Effector memory CD4-positive, alpha-beta T cell (primary cell): ENCODE measurements around the gene RNF225.
A peak's percentile ranks its signal among the peaks of the same experiment; 100 is the strongest.
"Not testable (repeated sequence)": the region's sequence is repeated elsewhere in the genome, so short reads cannot be mapped to it uniquely, and the experiment has no call there.

Source experiments
- DNase-seq, 3 donors: peaks; one replicate each; pipeline ENCODE4 v3.0.0-alpha.2; 2020
- H3K27ac ChIP-seq: 2 replicates; pipeline ENCODE4 v1.7.0; 2013; ENCODE audit warnings: mild to moderate bottlenecking, low read length, moderate library complexity; ENCODE audit not compliant: insufficient read depth, poor library complexity, severe bottlenecking
- H3K27me3 ChIP-seq: replicated peaks from 2 replicates; pipeline ENCODE4 v1.7.0; 2013; ENCODE audit warnings: mild to moderate bottlenecking, low read length; ENCODE audit not compliant: insufficient read depth, control insufficient read depth, poor library complexity, severe bottlenecking
- H3K36me3 ChIP-seq: 2 replicates; pipeline ENCODE4 v1.7.0; 2013; ENCODE audit warnings: mild to moderate bottlenecking, low read length, moderate library complexity; ENCODE audit not compliant: control insufficient read depth, insufficient read depth
- H3K4me1 ChIP-seq: 2 replicates; pipeline ENCODE4 v1.7.0; 2013; ENCODE audit warnings: low read length, mild to moderate bottlenecking; ENCODE audit not compliant: control insufficient read depth, insufficient read depth, poor library complexity, severe bottlenecking
- H3K4me3 ChIP-seq: 2 replicates; pipeline ENCODE4 v1.7.0; 2013; ENCODE audit warnings: low read length, low read depth, mild to moderate bottlenecking; ENCODE audit not compliant: insufficient read depth, poor library complexity, severe bottlenecking
- H3K9me3 ChIP-seq: 2 replicates; pipeline ENCODE4 v1.7.0; 2013; ENCODE audit warnings: mild to moderate bottlenecking, low read length, moderate library complexity; ENCODE audit not compliant: control insufficient read depth

The RNF225 gene

DNA sequence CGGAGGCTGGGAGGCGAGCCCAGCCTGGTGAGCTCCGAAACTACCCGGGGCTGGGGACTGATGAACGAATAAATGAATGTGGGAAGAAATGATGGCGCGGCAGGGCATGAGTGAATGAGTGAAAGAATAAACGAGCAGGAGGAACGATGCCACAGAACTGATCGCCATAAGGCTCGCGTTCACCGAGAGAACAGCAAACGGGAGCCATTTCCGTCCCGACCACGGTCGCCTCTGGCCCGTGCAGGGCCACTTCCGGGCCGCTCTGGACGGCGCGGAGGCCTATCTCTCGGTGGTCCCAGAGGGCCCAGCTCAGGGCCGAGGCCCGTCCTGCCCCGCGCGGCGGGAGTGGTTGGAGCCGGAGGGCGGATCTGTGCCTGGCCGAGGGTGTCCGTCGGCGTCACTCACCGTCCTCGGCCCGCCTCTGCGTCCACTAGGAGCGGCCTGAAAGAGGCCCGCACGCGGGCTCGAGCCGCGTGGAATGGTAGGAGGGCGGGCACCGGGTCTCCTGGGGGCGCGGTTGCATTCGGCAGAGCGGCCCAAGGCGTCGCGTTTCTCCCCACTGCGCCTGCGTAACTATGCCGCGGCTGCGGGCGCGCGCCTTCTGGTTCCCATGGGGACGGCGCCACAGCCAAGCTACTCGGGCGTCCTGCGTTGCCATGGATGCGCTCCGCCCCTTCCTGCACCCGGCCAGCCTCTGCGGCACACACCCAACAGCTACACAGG lies 33.0 kb upstream of the RNF225 start, which contains the start of gene ZNF497:
Gene ZNF497, minus strand, starts transcription at position 480 of the 723 bp plus-strand sequence. CDS start 5,116 bp downstream, outside the sequence.
- Histone ChIP-seq H3K9me3 (no peaks in the 10 kb centered on the region), H3K27me3 (no peaks in the 10 kb centered on the region), H3K27ac (peak within 1 kb of the TSS; percentile 69), H3K4me3 (peak within 1 kb of the TSS; percentile 61), H3K4me1 (peaks cover 12% of the 10 kb centered on the region), H3K36me3 (no peaks in the 10 kb centered on the region)
- peak; percentile 89 to 93 (median 89) for DNase-seq

- Histone ChIP-seq H3K27ac (no peak overlapping the region), H3K4me1 (peaks cover 12% of the 10 kb centered on the region), H3K27me3 (no peaks in the 10 kb centered on the region), H3K4me3 (no peak overlapping the region), H3K9me3 (no peaks in the 10 kb centered on the region), H3K36me3 (no peaks in the 10 kb centered on the region)
- no peak for DNase-seq
Observed at GRCh38 chr19:58364146-58364545, 31.3 kb upstream of the RNF225 start.

DNA sequence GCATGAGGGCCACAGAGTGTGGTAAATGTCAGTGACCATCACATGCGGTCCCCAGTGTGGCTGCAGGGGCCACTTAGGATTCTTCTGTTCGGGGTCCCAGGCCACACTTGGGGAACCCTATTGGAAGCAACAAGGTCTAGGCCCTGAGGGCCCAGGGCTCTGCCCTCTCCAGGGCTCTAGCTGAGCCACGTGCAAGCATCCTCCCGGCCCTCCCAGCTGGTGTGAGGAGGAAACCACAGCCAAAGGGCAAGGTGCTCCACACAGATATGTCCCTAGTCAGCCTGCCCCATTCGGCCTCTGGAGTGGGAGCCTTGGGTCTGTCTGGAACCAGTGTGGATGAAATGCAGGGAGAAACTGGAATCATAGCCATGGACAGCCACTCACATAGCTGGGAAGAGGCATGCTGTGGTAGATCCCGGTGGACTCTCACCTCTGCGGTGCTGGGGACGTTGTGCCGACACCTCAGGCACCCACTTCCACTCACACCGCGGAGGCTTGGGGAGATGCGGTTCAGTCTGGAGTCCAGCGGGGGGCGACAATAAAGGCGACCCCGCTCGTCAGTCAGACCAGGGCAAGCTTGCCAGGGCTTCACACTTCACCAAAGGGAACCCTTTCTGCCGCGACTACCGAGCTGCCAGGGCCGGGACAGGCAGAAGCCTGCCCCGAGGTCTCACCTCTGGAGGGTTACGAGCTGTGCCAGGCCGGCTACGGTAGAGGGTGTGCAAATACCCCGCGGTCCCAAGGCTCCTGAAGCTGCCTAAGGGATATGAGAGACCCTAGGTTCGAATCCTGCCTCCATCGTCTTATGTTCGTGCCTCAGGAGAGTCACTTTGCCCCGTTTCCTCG lies 28.6 kb upstream of the RNF225 start:
- no peaks in the 10 kb centered on the region for H3K36me3 ChIP-seq
- no peaks in the 10 kb centered on the region for H3K9me3 ChIP-seq
- no peak overlapping the region for H3K27ac ChIP-seq
- DNase-seq, result no peak
- H3K4me3 ChIP-seq, result no peak overlapping the region
- no peaks in the 10 kb centered on the region for H3K27me3 ChIP-seq
- peaks cover 7% of the 10 kb centered on the region for H3K4me1 ChIP-seq

GRCh38 chr19:58367698-58368454 lies 27.6 kb upstream of the RNF225 start:
- Histone ChIP-seq H3K4me3 (no peak overlapping the region), H3K9me3 (no peaks in the 10 kb centered on the region), H3K27ac (no peak overlapping the region), H3K36me3 (no peaks in the 10 kb centered on the region), H3K27me3 (no peaks in the 10 kb centered on the region), H3K4me1 (no peaks in the 10 kb centered on the region)
- DNase-seq, result no peak

- no peak overlapping the region for H3K4me3 ChIP-seq
- H3K4me1 ChIP-seq, result no peaks in the 10 kb centered on the region
- H3K27ac ChIP-seq, result no peak overlapping the region
- H3K36me3 ChIP-seq, result no peaks in the 10 kb centered on the region
- no peak for DNase-seq
- H3K9me3 ChIP-seq, result no peaks in the 10 kb centered on the region
- H3K27me3 ChIP-seq, result no peaks in the 10 kb centered on the region
Observed at GRCh38 chr19:58368561-58369360, 26.7 kb upstream of the RNF225 start.

GRCh38 chr19:58372311-58373133 lies 22.9 kb upstream of the RNF225 start:
- no peak for DNase-seq
- H3K36me3 ChIP-seq, result no peaks in the 10 kb centered on the region
- no peaks in the 10 kb centered on the region for H3K4me1 ChIP-seq
- no peaks in the 10 kb centered on the region for H3K9me3 ChIP-seq
- no peaks in the 10 kb centered on the region for H3K27me3 ChIP-seq
- no peak overlapping the region for H3K4me3 ChIP-seq
- no peak overlapping the region for H3K27ac ChIP-seq

- H3K27ac ChIP-seq, result no peak overlapping the region
- no peaks in the 10 kb centered on the region for H3K9me3 ChIP-seq
- H3K27me3 ChIP-seq, result no peaks in the 10 kb centered on the region
- H3K4me1 ChIP-seq, result no peaks in the 10 kb centered on the region
- no peak for DNase-seq
- H3K36me3 ChIP-seq, result no peaks in the 10 kb centered on the region
- H3K4me3 ChIP-seq, result no peak overlapping the region
Observed at GRCh38 chr19:58374200-58374599, 21.3 kb upstream of the RNF225 start.

DNA sequence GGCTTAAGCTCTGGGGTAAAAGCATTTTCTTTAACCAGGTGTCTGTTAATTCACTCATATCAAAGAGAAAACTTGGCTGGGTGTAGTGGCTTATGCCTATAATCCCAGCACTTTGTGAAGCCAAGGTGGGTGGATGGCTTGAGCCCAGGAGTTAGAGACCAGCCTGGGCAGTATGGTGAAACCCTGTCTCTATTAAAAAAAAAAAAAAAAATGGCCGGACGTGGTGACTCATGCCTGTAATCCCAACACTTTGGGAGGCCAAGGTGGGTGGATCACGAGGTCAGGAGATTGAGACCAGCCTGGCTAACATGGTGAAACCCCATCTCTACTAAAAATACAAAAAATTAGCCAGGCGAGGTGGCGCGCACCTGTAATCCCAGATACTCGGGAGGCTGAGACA lies 18.7 kb upstream of the RNF225 start:
- H3K36me3 ChIP-seq, H3K4me1 ChIP-seq, H3K27me3 ChIP-seq, H3K27ac ChIP-seq, H3K9me3 ChIP-seq, H3K4me3 ChIP-seq, DNase-seq: not testable (repeated sequence)

DNA sequence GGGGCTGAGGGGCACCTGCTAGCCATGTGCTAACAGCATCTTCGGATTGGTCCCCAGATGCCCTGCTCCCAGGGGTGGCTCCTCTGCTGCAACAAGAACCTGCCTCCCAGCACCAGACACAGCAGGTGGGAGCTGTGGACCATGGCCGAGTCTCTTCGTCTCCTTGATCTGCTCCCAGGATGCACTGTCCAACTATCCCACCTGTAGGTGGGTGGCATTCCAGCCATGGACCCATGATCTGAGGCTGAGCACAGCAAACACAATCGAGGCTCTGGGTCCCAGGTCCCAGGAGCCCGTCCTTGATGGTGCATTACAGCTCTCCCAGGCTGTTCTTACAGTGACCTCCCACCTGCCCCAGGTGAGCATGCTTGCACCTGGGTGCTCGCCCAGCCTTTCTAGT lies 16.2 kb upstream of the RNF225 start:
- H3K27ac ChIP-seq, result no peak overlapping the region
- no peaks in the 10 kb centered on the region for H3K27me3 ChIP-seq
- H3K36me3 ChIP-seq, result no peaks in the 10 kb centered on the region
- DNase-seq, result no peak
- no peaks in the 10 kb centered on the region for H3K9me3 ChIP-seq
- H3K4me1 ChIP-seq, result peaks cover 14% of the 10 kb centered on the region
- H3K4me3 ChIP-seq, result no peak overlapping the region
